Common myeloid progenitor, CD34-positive (primary cell): Measurements from ENCODE around the gene BORCS5.

ENCODE experiments used
- CTCF ChIA-PET: fragments of 350-600 bp; sonication (Branson Sonifier 250); formaldehyde crosslinking; loops from one replicate; lab custom pipeline; 2021; ENCODE audit warnings: antibody characterized with exemption; lab: Charles Lee
- POLR2A ChIA-PET: fragments of 350-600 bp; sonication (Branson Sonifier 250); formaldehyde crosslinking; loops from one replicate; lab custom pipeline; 2021; ENCODE audit warnings: antibody characterized with exemption; lab: Charles Lee
- DNase-seq, 3 donors: peaks; one replicate each; pipeline versions ENCODE4 v3.0.0 to v3.0.0-alpha.2; 2013
- H3K27ac ChIP-seq, 2 experiments: 1 replicate in 1 of 2; 2 replicates in 1 of 2; pipeline ENCODE4 v1.7.0; 2013; ENCODE audit warnings: inconsistent platforms in 2 of 2, low read length in 2 of 2, mild to moderate bottlenecking in 2 of 2, low read depth in 1 of 2, moderate library complexity in 1 of 2; ENCODE audit not compliant: severe bottlenecking in 2 of 2, insufficient read depth in 1 of 2, poor library complexity in 1 of 2
- H3K27me3 ChIP-seq, 5 experiments: replicated peaks in 2 of 5; 1 replicate in 3 of 5; 2 replicates in 2 of 5; pipeline versions ENCODE4 v1.6.1 to v1.7.0; 2013; ENCODE audit warnings: low read length in 4 of 5, mild to moderate bottlenecking in 2 of 5, moderate library complexity in 2 of 5, inconsistent platforms in 1 of 5; ENCODE audit not compliant: insufficient read depth in 5 of 5, control insufficient read depth in 4 of 5
- H3K36me3 ChIP-seq, 4 experiments: 1 replicate in 2 of 4; 2 replicates in 2 of 4; pipeline versions ENCODE4 v1.6.1 to v1.7.0; 2013; ENCODE audit warnings: low read length in 3 of 4, control low read depth in 1 of 4, mild to moderate bottlenecking in 1 of 4; ENCODE audit not compliant: control insufficient read depth in 4 of 4, insufficient read depth in 4 of 4
- H3K4me1 ChIP-seq, 4 experiments: 1 replicate in 3 of 4; 2 replicates in 1 of 4; pipeline versions ENCODE4 v1.6.1 to v1.7.1; 2013; ENCODE audit warnings: low read length in 3 of 4, mild to moderate bottlenecking in 3 of 4, control low read depth in 1 of 4, inconsistent platforms in 1 of 4, moderate library complexity in 1 of 4; ENCODE audit not compliant: control insufficient read depth in 4 of 4, insufficient read depth in 4 of 4; ENCODE audit errors: control extremely low read depth in 1 of 4
- H3K4me3 ChIP-seq, 7 experiments: 1 replicate in 4 of 7; 2 replicates in 3 of 7; pipeline versions ENCODE4 v1.5.1 to v1.7.0; 2013; ENCODE audit warnings: mild to moderate bottlenecking in 7 of 7, low read length in 6 of 7, moderate library complexity in 6 of 7, inconsistent platforms in 2 of 7, low read depth in 2 of 7, control low read depth in 1 of 7; ENCODE audit not compliant: insufficient read depth in 4 of 7, control insufficient read depth in 1 of 7; ENCODE audit errors: extremely low read depth in 1 of 7
- H3K9me3 ChIP-seq, 5 experiments: 1 replicate in 4 of 5; 2 replicates in 1 of 5; pipeline versions ENCODE4 v1.6.1 to v1.7.1; 2013; ENCODE audit warnings: low read length in 4 of 5, mild to moderate bottlenecking in 2 of 5, inconsistent platforms in 1 of 5, low read depth in 1 of 5, moderate library complexity in 1 of 5; ENCODE audit not compliant: control insufficient read depth in 4 of 5, insufficient read depth in 2 of 5; ENCODE audit errors: control extremely low read depth in 1 of 5
- WGBS: methylation state at CpG from one replicate; pipeline ENCODE4 v1.1.5; 2013; ENCODE audit not compliant: insufficient coverage; 5-methylcytosine and 5-hydroxymethylcytosine counted together

BORCS5 gene

GRCh38 chr12:12326262-12326661, 30.6 kb upstream of the BORCS5 start:
- no peaks in the 10 kb centered on the region for H3K27me3 ChIP-seq
- no peak overlapping the region for H3K4me3 ChIP-seq
- peaks cover 0 to 4% (median 0%) of the 10 kb centered on the region in 4 experiments for H3K4me1 ChIP-seq
- H3K27ac ChIP-seq: no peak overlapping the region
- no peak for DNase-seq
- H3K36me3 ChIP-seq: peaks cover 0 to 10% (median 2%) of the 10 kb centered on the region in 4 experiments
- WGBS: 100% methylated on average over 3 of the region's 3 CpGs
- ChIA-PET POLR2A (no interaction called here), CTCF (interaction anchor here (1.3 to 3.7 kb wide), 4 partner anchors 22 to 344 kb away, joined by 3 to 24 read pairs (median 5); no protein-coding TSS in a partner anchor)
- no peaks in the 10 kb centered on the region for H3K9me3 ChIP-seq

DNA sequence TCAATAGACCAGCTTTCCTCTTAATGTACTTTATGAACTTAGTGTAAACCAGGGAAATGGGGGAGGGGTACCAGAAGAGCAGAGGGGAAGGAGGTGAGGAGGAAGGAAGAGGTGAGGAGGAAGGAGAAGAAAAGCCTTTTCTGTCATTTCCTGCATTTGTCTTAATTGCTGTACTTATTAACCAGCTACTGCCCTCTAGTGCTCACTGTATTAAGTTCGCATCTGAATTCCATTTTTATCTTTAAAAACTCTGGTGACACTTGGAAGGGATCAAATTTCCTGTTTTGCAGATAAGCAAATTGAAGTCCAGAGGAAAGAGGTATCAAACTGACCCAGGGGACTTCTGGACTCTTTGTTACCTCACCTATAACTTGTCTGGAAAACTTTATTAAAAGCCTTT, 29.1 kb upstream of the BORCS5 start:
- ChIA-PET CTCF (interaction anchor here (0.6 to 3.7 kb wide), 13 partner anchors 19 to 668 kb away, joined by 3 to 24 read pairs (median 3); partner anchors contain the start of gene MANSC1), POLR2A (no interaction called here)
- Histone ChIP-seq H3K27me3 (no peaks in the 10 kb centered on the region), H3K4me3 (no peak overlapping the region), H3K4me1 (peaks cover 0 to 4% (median 0%) of the 10 kb centered on the region in 4 experiments), H3K9me3 (no peaks in the 10 kb centered on the region), H3K36me3 (peaks cover 0 to 10% (median 2%) of the 10 kb centered on the region in 4 experiments), H3K27ac (no peak overlapping the region)
- peak; percentile 69 to 79 (median 78) for DNase-seq
- WGBS: 0% methylated on average over 1 of the region's 1 CpG

DNA sequence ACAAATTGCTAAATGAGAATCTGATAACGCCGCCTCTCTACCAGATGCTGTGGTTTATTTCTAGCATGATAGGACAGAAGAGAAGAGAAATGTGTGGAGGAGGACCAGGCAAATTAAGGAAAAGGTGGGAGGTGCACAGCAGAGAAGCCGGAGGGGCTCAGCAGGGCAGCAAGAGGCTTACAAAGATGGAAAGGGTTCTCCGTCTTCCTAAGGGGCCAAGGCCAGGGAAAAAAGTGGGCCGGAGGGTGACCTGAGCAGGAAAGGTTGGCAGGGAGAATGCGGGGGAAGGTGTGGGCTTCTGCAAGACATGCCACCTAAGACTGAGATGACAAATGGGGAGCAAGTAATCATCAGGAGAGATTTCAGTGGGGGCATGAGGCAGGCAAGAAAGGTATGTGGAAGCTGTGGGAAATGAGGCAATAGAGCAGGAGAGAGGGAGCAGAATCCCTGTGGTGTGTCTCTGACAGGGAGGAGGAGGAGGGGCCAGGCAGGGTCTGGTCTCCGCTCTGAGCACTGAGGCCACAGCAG, 25.6 kb upstream of the BORCS5 start:
- WGBS: 91% methylated on average over 7 of the region's 7 CpGs
- Histone ChIP-seq H3K4me1 (peaks cover 1 to 20% (median 15%) of the 10 kb centered on the region in 4 experiments), H3K27ac (no peak overlapping the region), H3K4me3 (no peak overlapping the region), H3K36me3 (peaks cover 0 to 10% (median 2%) of the 10 kb centered on the region in 4 experiments), H3K9me3 (no peaks in the 10 kb centered on the region), H3K27me3 (no peaks in the 10 kb centered on the region)
- DNase-seq: no peak
- ChIA-PET CTCF (interaction anchor here (0.6 to 2.4 kb wide), 4 partner anchors 11 to 322 kb away, joined by 3 to 11 read pairs (median 4); no protein-coding TSS in a partner anchor), POLR2A (no interaction called here)

- Histone ChIP-seq H3K4me1 (peaks cover 1 to 20% (median 15%) of the 10 kb centered on the region in 4 experiments), H3K9me3 (no peaks in the 10 kb centered on the region), H3K36me3 (peaks cover 0 to 10% (median 2%) of the 10 kb centered on the region in 4 experiments), H3K27ac (no peak overlapping the region), H3K4me3 (no peak overlapping the region), H3K27me3 (no peaks in the 10 kb centered on the region)
- ChIA-PET POLR2A (no interaction called here), CTCF (interaction anchor here (0.6 to 2.4 kb wide), 5 partner anchors 11 to 322 kb away, joined by 3 to 11 read pairs (median 5); no protein-coding TSS in a partner anchor)
- 100% methylated on average over 1 of the region's 1 CpG for WGBS
- DNase-seq: no peak
Measured at GRCh38 chr12:12331896-12332295, 25.0 kb upstream of the BORCS5 start.

GRCh38 chr12:12333407-12334366, 23.2 kb upstream of the BORCS5 start:
- H3K9me3 ChIP-seq: no peaks in the 10 kb centered on the region
- DNase-seq: peak in 2 of 3 donors; percentile 28 to 31
- no peak overlapping the region for H3K27ac ChIP-seq
- 74% methylated on average over 10 of the region's 12 CpGs for WGBS
- H3K4me3 ChIP-seq: peak overlapping the region in 1 of 7 experiments; percentile 14
- POLR2A ChIA-PET: interaction anchor here (1.6 kb wide), 1 partner anchor 23 kb away, joined by 4 read pairs; the partner anchor contains the start of gene BORCS5
- H3K36me3 ChIP-seq: peaks cover 0 to 10% (median 2%) of the 10 kb centered on the region in 4 experiments
- CTCF ChIA-PET: interaction anchor here (0.7 to 2.7 kb wide), 10 partner anchors 8 to 298 kb away, joined by 3 to 20 read pairs (median 5); partner anchors contain the start of genes BORCS5 and MANSC1
- H3K27me3 ChIP-seq: no peaks in the 10 kb centered on the region
- peaks cover 9 to 28% (median 19%) of the 10 kb centered on the region in 4 experiments for H3K4me1 ChIP-seq

DNA sequence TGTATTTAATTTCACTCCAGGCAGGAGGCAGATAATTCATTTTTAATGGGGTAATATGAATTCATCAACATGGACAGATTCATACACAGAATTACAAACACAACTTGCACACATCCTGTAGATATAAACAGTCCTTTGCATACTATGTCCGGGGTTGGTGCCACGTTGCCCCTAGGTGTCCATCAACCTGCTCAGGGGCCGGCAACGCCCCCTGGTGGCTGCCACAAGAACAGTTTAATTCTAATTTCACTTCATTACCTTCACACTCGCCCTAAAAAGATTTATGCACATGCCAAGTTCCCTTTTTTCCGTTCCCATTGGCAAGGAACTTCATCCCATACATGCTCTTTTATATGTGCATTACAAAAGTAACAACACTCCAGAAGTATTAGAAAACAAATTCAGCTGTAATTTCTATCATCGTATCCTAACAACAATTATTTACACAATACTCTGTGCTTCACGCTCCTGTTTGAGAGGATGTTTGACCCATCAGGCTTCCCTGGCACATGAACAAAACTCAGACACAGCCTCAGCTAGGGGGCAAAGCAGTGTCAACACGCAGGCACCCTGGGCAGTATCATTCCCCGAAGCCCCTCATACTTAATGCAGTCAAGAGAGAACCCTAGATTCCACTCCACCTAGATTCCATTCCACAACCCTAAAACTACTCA, 22.4 kb upstream of the BORCS5 start:
- H3K9me3 ChIP-seq: no peaks in the 10 kb centered on the region
- H3K36me3 ChIP-seq: peaks cover 0 to 8% (median 2%) of the 10 kb centered on the region in 4 experiments
- H3K4me3 ChIP-seq: no peak overlapping the region
- ChIA-PET POLR2A (no interaction called here), CTCF (interaction anchor here (0.7 to 2.7 kb wide), 7 partner anchors 14 to 256 kb away, joined by 3 to 20 read pairs (median 5); partner anchors contain the start of genes BORCS5 and MANSC1)
- peak; percentile 66 to 80 (median 80) for DNase-seq
- no peaks in the 10 kb centered on the region for H3K27me3 ChIP-seq
- 37% methylated on average over 7 of the region's 10 CpGs for WGBS
- H3K4me1 ChIP-seq: peaks cover 12 to 36% (median 23%) of the 10 kb centered on the region in 4 experiments
- H3K27ac ChIP-seq: no peak overlapping the region
